Measurements from ENCODE around the gene FGF14.

Gene FGF14

GRCh38 chr13:102255409-102255808 lies 146.4 kb downstream of the FGF14 start:
- no peak for DNase-seq (ENCODE audit: low read depth in 2 of 3, low spot score in 2 of 3)

DNA sequence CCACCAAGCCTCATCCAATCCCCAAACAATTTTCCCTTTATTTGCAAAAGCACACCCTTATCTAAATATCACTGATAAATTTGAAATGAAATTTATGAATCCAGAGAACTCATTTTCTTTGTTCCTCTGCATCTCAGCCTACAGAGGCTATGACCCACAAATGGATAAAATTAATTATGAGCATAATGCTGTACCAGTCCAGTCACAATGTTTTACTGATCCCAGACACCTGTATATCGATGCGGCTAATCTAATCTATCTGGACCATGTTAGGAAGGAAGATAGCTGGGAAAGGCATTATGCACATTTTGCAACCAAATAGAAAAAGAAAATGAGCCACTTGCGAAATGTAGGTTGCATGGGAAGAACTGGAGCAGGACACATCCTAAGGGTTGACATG lies 150.0 kb downstream of the FGF14 start:
- DNase-seq (ENCODE audit: low read depth in 2 of 3, low spot score in 2 of 3) = no peak

GRCh38 chr13:102250448-102250847 lies 151.4 kb downstream of the FGF14 start:
- DNase-seq (ENCODE audit: low read depth in 2 of 3, low spot score in 2 of 3) = no peak

DNA sequence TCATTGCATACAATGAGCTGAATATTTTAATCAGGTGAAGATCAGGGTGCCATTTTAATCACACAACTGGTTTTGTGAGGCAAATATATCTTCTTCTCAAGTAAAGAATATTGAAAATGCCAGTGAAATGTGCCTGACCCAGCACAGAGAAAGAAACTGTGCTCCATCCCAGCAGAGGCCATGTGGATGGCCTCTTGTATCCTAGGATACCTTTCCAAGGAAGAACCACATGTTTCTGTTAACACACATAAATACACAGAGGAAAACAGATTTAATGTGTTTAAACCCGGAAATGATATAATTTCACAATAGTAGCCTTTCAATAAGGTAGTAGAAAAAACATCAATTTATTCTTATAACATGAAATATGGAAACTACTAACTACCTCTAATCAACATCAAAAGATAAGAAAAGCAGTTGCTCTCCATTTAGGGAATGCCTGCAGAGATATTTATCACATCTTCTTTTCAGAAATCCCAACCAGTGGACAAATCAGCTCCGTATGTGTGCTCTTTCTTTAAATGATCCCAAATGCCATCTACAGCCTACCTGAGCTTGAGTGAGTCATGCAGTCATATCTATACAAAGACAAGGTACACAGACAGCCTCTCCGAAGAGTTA lies 157.1 kb downstream of the FGF14 start:
- DNase-seq (ENCODE audit: low read depth in 2 of 3, low spot score in 2 of 3) = no peak

- no peak for DNase-seq (ENCODE audit: low read depth in 2 of 3, low spot score in 2 of 3)
Observed at GRCh38 chr13:102240110-102240509, 161.7 kb downstream of the FGF14 start.

GRCh38 chr13:102237230-102237629 lies 164.6 kb downstream of the FGF14 start:
- DNase-seq (ENCODE audit: low read depth in 2 of 3, low spot score in 2 of 3) = no peak

DNA sequence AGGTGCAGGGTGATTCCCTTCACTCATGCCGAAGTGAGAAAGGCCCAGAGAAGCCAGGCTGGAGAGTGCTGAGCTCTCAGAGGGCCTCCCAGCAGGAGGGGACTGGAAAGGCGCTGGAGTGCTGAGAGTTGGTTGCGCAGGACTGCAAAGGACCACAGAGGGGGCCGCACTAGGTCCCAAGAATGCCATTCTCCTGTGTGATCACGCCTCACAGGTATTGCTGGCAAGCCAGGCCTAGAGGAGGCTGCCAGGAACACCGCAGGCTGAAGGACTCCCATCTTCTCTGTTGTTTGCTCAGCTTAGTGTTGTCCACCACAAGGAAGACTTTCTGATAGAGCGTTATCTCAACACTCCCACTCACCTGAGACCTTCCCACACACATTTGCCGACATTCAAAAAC lies 165.0 kb downstream of the FGF14 start:
- no peak for DNase-seq (ENCODE audit: low read depth in 2 of 3, low spot score in 2 of 3)

GRCh38 chr13:102236341-102236740 lies 165.5 kb downstream of the FGF14 start:
- DNase-seq (ENCODE audit: low read depth in 2 of 3, low spot score in 2 of 3) = no peak

GRCh38 chr13:102235689-102236088 lies 166.2 kb downstream of the FGF14 start:
- DNase-seq (ENCODE audit: low read depth in 2 of 3, low spot score in 2 of 3) = no peak

DNA sequence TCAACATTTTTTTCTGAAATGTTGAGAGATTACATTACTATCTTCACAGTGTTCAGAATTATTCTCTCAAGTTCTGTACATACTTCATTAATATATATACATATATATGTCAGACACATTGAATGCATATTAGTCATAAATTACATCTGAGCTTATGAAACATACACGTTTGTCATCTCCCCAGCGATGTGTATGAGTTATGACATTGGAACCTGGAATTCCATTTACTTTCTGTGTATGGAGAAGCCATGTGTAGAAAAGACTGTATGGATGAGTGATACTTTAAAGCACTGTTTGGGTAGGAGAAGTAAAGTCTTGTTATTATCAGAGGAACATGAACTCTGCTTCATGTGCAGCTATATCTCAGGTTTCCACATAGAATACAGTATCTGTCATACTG lies 167.2 kb downstream of the FGF14 start:
- no peak for DNase-seq (ENCODE audit: low read depth in 2 of 3, low spot score in 2 of 3)

DNA sequence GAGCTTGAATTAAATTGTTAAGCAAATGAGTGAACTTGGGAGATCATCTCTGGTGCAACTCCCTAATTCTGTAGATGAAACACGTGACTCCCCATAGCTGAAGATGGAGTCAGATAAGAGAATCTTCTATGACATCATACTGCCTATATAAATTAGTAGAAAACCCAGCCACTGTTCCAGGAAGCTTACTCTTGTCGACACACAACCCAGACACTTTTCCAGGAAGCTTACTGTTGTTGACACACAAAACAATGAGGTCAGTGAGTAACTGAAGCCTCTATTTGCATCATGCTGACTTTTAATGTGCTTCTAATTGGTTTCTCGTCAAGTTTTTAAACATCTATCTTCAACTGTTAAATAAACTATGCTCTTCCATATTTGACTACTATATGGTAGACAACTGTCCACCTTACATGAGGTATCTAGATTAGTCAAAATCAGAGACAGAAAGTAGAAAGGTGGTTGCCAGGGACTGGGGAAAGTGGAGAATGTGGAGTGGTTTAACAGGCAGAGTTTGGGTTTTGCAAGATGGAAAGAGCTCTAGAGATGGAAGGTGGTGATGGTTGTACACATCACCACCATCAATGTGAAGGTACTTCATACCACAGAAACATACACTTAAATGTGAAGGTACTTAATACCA lies 168.2 kb downstream of the FGF14 start:
- DNase-seq (ENCODE audit: low read depth in 2 of 3, low spot score in 2 of 3) = no peak

DNA sequence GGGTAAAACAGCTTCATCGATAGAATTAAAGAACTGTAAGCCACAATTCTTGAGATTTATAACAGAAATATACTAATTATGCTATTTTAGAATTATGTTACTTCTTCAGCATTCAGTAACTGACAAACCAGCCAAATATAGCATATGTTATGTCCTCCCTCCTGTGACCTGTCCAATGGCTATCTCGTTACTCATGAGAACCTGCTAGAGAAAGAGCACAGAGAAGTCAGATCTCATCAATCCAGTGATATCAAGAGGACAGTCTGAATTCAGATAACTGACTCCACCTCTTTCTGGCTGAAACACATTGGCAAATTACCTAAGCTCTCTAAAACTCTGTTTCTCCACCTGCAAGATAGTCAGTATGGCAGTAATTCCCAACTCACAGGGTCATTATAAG lies 170.4 kb downstream of the FGF14 start:
- no peak for DNase-seq (ENCODE audit: low read depth in 2 of 3, low spot score in 2 of 3)

GRCh38 chr13:102227741-102228140 lies 174.1 kb downstream of the FGF14 start:
- DNase-seq (ENCODE audit: low read depth in 2 of 3, low spot score in 2 of 3) = no peak

DNA sequence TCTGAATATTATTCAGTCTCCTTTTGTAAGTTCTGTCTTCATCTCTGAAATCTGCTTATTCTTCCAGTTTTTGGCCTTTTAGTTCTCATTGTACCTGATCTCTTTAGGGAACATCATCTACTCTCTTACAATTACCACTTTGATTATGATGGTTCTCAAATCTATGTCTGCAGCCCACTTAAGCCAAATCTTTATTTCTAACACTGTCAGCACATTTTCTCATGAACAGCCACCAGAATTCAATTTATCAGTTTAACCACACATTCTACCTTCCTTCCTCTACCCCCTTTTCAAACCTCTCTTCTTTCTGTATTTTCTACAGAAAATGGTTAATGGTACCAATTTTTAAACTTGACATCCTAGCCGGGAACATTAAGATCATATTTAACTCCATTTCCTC lies 175.3 kb downstream of the FGF14 start:
- DNase-seq (ENCODE audit: low read depth in 2 of 3, low spot score in 2 of 3) = no peak

- DNase-seq (ENCODE audit: low read depth in 2 of 3, low spot score in 2 of 3) = no peak
Observed at GRCh38 chr13:102225892-102226291, 176.0 kb downstream of the FGF14 start.

DNA sequence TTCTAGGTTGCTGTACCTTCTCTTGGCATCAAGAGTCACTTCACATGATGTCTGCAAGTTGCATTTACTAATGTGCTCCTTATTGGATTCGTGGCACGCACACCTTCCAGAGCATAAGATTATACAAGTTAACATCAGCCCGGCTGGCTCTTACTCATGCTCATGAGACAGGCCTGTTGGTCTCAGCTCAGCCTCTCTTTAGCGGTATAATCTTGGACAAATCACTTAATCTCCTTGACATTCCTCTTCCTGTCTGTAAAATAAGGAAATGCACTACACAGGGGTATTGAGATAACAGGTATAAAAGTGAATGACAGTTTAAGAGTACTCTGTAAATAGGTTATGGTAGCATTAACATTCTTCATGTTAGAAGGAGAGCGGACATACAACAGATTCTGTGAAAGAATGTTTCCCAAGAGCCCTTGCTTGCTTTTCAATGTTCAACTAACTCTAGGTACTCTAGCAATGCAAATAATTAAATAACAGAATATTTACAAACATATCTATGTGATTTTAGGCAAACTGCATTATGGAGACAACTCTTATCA lies 181.1 kb downstream of the FGF14 start:
- no peak for DNase-seq (ENCODE audit: low read depth in 2 of 3, low spot score in 2 of 3)

DNA sequence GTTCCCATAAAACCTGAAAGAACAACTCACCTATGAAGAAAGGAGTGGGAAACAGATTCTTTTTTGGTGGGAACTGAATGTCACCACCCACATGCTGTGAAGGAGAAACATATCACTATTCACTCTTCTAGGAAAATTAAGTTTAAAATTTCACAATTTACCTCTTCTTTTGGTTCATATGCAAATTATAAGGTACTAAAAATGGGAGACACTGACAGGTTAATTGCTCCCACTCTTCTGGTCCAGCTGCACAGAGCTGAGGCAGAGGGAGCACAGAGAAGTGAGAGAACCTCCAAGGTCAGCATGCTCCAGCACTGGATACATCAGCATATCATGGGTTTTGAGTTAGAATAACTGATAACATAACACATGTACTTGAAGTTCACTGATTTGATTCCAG lies 186.9 kb downstream of the FGF14 start:
- DNase-seq (ENCODE audit: low read depth in 2 of 3, low spot score in 2 of 3) = no peak

- no peak for DNase-seq (ENCODE audit: low read depth in 2 of 3, low spot score in 2 of 3)
Observed at GRCh38 chr13:102212729-102213128, 189.1 kb downstream of the FGF14 start.

GRCh38 chr13:102208347-102208746 lies 193.5 kb downstream of the FGF14 start:
- no peak for DNase-seq (ENCODE audit: low read depth in 2 of 3, low spot score in 2 of 3)

DNA sequence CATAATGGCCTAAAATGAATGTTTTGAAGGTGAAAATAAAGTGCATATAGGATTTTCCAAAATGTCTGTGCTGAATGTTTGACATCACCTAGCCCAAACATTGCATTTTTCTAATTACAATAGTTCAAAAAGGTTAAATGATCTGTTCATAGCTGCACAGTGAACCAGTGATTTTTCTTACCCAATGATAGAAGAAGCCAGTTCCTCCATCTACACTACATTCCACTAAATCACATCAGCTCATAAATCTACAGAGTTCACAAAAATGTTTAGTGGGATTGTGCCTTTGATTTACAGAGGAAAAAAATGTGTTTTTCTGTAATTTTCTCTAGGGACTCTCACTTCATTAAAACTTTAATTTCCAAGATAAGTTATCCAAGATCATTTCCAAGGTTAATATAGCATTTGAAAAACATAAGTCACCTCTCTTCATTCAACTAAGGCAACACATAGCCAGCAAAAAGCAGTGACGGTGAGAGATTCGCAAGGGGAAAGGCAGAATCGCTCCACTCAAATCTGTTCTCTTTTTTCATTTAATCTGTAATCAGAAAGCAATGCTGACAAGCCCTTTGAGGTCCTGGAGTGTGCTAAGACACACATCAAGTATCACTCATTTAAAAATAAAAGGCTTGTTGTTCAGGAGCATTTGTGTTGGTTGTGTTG lies 194.0 kb downstream of the FGF14 start:
- DNase-seq (ENCODE audit: low read depth in 2 of 3, low spot score in 2 of 3) = no peak

- no peak for DNase-seq (ENCODE audit: low read depth in 2 of 3, low spot score in 2 of 3)
Observed at GRCh38 chr13:102203718-102204117, 198.1 kb downstream of the FGF14 start.
